ENCODE data around the gene HOXD9.

Gene HOXD9

GRCh38 chr2:176170602-176171305, 48.2 kb downstream of the HOXD9 start:
- ATAC-seq (replicated peaks) (no peak), DNase-seq (no peak)
- H3K36me3 Mint-ChIP-seq (ENCODE audit: insufficient read depth) = no peaks in the 10 kb centered on the region
- peaks cover 87 to 100% of the 10 kb centered on the region in 2 donors for H3K27me3 Mint-ChIP-seq
- H3K4me1 Mint-ChIP-seq (ENCODE audit: low read depth in 2 of 2) = peaks cover 0 to 5% of the 10 kb centered on the region in 2 donors
- no peaks in the 10 kb centered on the region for H3K9me3 Mint-ChIP-seq
- no peak overlapping the region for H3K4me3 Mint-ChIP-seq
- no peak overlapping the region for H3K27ac Mint-ChIP-seq

GRCh38 chr2:176171351-176172006, 49.0 kb downstream of the HOXD9 start:
- Mint-ChIP-seq H3K4me1 (ENCODE audit: low read depth in 2 of 2) (peaks cover 0 to 7% of the 10 kb centered on the region in 2 donors), H3K27ac (no peak overlapping the region), H3K9me3 (no peaks in the 10 kb centered on the region), H3K4me3 (no peak overlapping the region), H3K27me3 (peaks cover 87 to 100% of the 10 kb centered on the region in 2 donors), H3K36me3 (ENCODE audit: insufficient read depth) (no peaks in the 10 kb centered on the region)
- DNase-seq (no peak), ATAC-seq (replicated peaks) (no peak)

- Mint-ChIP-seq H3K4me1 (ENCODE audit: low read depth in 2 of 2) (peaks cover 0 to 7% of the 10 kb centered on the region in 2 donors), H3K9me3 (no peaks in the 10 kb centered on the region), H3K4me3 (peak overlapping the region in 1 of 2 donors; percentile 26), H3K27ac (no peak overlapping the region), H3K36me3 (ENCODE audit: insufficient read depth) (no peaks in the 10 kb centered on the region), H3K27me3 (peaks cover 87 to 100% of the 10 kb centered on the region in 2 donors)
- DNase-seq (no peak), ATAC-seq (replicated peaks) (no peak)
These were observed 49.7 kb downstream of the HOXD9 start for GRCh38 chr2:176172007-176172894.

- Mint-ChIP-seq H3K27me3 (peaks cover 87 to 100% of the 10 kb centered on the region in 2 donors), H3K4me3 (no peak overlapping the region), H3K4me1 (ENCODE audit: low read depth in 2 of 2) (peaks cover 0 to 8% of the 10 kb centered on the region in 2 donors), H3K9me3 (no peaks in the 10 kb centered on the region), H3K27ac (no peak overlapping the region), H3K36me3 (ENCODE audit: insufficient read depth) (no peaks in the 10 kb centered on the region)
- DNase-seq (no peak), ATAC-seq (replicated peaks) (no peak)
These were observed 50.5 kb downstream of the HOXD9 start for GRCh38 chr2:176172895-176173566.

- H3K9me3 Mint-ChIP-seq = no peaks in the 10 kb centered on the region
- peaks cover 91 to 100% of the 10 kb centered on the region in 2 donors for H3K27me3 Mint-ChIP-seq
- no peak overlapping the region for H3K27ac Mint-ChIP-seq
- DNase-seq = no peak
- no peak overlapping the region for H3K4me3 Mint-ChIP-seq
- peaks cover 0 to 8% of the 10 kb centered on the region in 2 donors for H3K4me1 Mint-ChIP-seq (ENCODE audit: low read depth in 2 of 2)
- no peak for ATAC-seq (replicated peaks)
- peaks cover 2% of the 10 kb centered on the region for H3K36me3 Mint-ChIP-seq (ENCODE audit: insufficient read depth)
These were observed 51.3 kb downstream of the HOXD9 start for GRCh38 chr2:176173567-176174381.

- no peak overlapping the region for H3K27ac Mint-ChIP-seq
- peaks cover 0 to 8% of the 10 kb centered on the region in 2 donors for H3K4me1 Mint-ChIP-seq (ENCODE audit: low read depth in 2 of 2)
- no peak overlapping the region for H3K4me3 Mint-ChIP-seq
- no peak for DNase-seq
- no peak for ATAC-seq (replicated peaks)
- H3K27me3 Mint-ChIP-seq = peaks cover 94 to 100% of the 10 kb centered on the region in 2 donors
- H3K9me3 Mint-ChIP-seq = no peaks in the 10 kb centered on the region
- H3K36me3 Mint-ChIP-seq (ENCODE audit: insufficient read depth) = peaks cover 2% of the 10 kb centered on the region
These were observed 51.9 kb downstream of the HOXD9 start for GRCh38 chr2:176174382-176174823.

All from effector memory CD8-positive, alpha-beta T cell (primary cell).